Loucy (cell line): ENCODE data around the gene NECAB3.

Experiments
- H2AFZ ChIP-seq: fragments of 200-600 bp; sonication (generic); 2 replicates; pipeline ENCODE4 v1.6.0; 2016; ENCODE audit warnings: antibody characterized with exemption, mild to moderate bottlenecking, low read length, moderate library complexity
- H3F3A ChIP-seq: fragments of 200-600 bp; 2 replicates; pipeline ENCODE4 v1.6.0; 2016; ENCODE audit warnings: antibody characterized with exemption, low read depth, mild to moderate bottlenecking
- H3K27me3 ChIP-seq: fragments of 200-600 bp; sonication (generic); 2 replicates; pipeline ENCODE4 v1.6.1; 2014; ENCODE audit warnings: low read length, mild to moderate bottlenecking; ENCODE audit not compliant: insufficient read depth, poor library complexity, severe bottlenecking
- H3K36me3 ChIP-seq: fragments of 200-600 bp; sonication (generic); 2 replicates; pipeline ENCODE4 v1.6.1; 2016; ENCODE audit warnings: low read length; ENCODE audit not compliant: insufficient read depth
- H3K4me1 ChIP-seq: fragments of 200-600 bp; sonication (generic); 2 replicates; pipeline ENCODE4 v1.5.1; 2014; ENCODE audit warnings: low read length, mild to moderate bottlenecking; ENCODE audit not compliant: insufficient read depth, poor library complexity, severe bottlenecking
- H3K4me2 ChIP-seq: fragments of 200-600 bp; sonication (generic); 2 replicates; pipeline ENCODE4 v1.6.0; 2014; ENCODE audit warnings: antibody characterized with exemption, low read length, low read depth, mild to moderate bottlenecking; ENCODE audit not compliant: poor library complexity, severe bottlenecking
- H3K4me3 ChIP-seq: fragments of 200-600 bp; sonication (generic); 2 replicates; pipeline ENCODE4 v1.5.1; 2014; ENCODE audit warnings: low read length, mild to moderate bottlenecking, mixed read lengths; ENCODE audit not compliant: poor library complexity, severe bottlenecking
- H3K79me2 ChIP-seq: fragments of 200-600 bp; sonication (generic); 2 replicates; pipeline ENCODE4 v1.6.1; 2014; ENCODE audit warnings: low read length; ENCODE audit not compliant: insufficient read depth
- H3K9ac ChIP-seq: fragments of 200-600 bp; sonication (generic); 2 replicates; pipeline ENCODE4 v1.6.0; 2014; ENCODE audit warnings: mild to moderate bottlenecking, low read depth, low read length, moderate library complexity; ENCODE audit not compliant: poor library complexity, severe bottlenecking
- H3K9me2 ChIP-seq: fragments of 200-600 bp; sonication (generic); replicated peaks from 2 replicates; pipeline ENCODE4 v1.6.1; 2016; ENCODE audit warnings: low read depth, low read length, mixed read lengths
- H3K9me3 ChIP-seq: fragments of 200-600 bp; sonication (generic); 2 replicates; pipeline ENCODE4 v1.6.1; 2014; ENCODE audit warnings: mild to moderate bottlenecking, antibody characterized with exemption, low read length, low read depth; ENCODE audit not compliant: insufficient read depth
- H4K20me1 ChIP-seq: fragments of 200-600 bp; sonication (generic); 2 replicates; pipeline ENCODE4 v1.6.0; 2014; ENCODE audit warnings: antibody characterized with exemption, low read length, mild to moderate bottlenecking; ENCODE audit not compliant: insufficient read depth, poor library complexity, severe bottlenecking
- EZH2phosphoT487 ChIP-seq: fragments of 200-600 bp; IDR thresholded peaks from 2 replicates; pipeline ENCODE4 v1.6.1; 2018; ENCODE audit warnings: antibody characterized with exemption, mild to moderate bottlenecking, moderate library complexity, borderline replicate concordance
- TF ChIP-seq, protein P1 (sequence below): fragments of 200-600 bp; sonication (generic); conservative IDR thresholded peaks from 2 replicates; pipeline ENCODE4 v1.5.1; 2014; ENCODE audit warnings: mild to moderate bottlenecking, antibody characterized with exemption, low read length

The NECAB3 gene

DNA sequence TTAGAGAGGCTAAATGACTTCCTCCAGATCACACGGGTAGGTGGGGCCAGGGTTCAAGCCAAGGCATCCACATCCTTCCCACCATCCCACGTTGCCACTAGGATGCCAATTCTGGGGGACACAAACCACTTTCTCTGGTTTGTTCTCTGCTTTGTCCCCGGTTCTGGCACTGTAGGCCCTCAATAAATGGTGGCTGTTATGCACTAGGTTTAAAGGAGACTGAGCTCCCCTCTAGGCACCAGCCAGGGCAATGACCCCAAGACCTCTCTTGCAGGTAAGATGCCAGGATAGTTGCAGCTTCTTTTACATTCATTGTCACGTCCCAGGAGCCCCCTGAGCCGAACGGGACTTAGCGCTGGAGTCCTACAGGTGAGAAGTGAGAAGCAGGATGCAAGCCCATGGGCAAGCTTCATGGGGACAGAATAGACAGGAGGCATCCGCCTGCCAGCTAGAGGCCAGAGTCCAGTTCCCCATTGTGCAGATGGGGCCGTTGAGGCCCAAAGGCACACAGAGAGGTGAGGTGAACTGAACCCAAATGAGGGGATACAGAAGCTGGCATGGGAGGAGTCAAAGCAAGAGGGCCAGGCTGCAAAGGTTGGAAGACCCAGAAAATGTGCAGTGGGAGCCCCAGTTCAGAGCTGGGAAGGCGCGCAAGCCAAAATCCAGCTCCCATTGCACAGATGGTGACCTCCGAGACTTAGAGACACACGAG lies 45.2 kb upstream of the NECAB3 start:
- no peaks in the 10 kb centered on the region for H3K9me2 ChIP-seq
- H3K4me3 ChIP-seq: peak overlapping the region; percentile 91
- H3K79me2 ChIP-seq: peaks cover 25% of the 10 kb centered on the region
- H3K36me3 ChIP-seq: no peaks in the 10 kb centered on the region
- no peaks in the 10 kb centered on the region for H3K9me3 ChIP-seq
- no peaks in the 10 kb centered on the region for H3K27me3 ChIP-seq
- H3K4me1 ChIP-seq: peaks cover 14% of the 10 kb centered on the region
- H2AFZ ChIP-seq: peak overlapping the region; percentile 97
- TF ChIP-seq, protein P1, sequence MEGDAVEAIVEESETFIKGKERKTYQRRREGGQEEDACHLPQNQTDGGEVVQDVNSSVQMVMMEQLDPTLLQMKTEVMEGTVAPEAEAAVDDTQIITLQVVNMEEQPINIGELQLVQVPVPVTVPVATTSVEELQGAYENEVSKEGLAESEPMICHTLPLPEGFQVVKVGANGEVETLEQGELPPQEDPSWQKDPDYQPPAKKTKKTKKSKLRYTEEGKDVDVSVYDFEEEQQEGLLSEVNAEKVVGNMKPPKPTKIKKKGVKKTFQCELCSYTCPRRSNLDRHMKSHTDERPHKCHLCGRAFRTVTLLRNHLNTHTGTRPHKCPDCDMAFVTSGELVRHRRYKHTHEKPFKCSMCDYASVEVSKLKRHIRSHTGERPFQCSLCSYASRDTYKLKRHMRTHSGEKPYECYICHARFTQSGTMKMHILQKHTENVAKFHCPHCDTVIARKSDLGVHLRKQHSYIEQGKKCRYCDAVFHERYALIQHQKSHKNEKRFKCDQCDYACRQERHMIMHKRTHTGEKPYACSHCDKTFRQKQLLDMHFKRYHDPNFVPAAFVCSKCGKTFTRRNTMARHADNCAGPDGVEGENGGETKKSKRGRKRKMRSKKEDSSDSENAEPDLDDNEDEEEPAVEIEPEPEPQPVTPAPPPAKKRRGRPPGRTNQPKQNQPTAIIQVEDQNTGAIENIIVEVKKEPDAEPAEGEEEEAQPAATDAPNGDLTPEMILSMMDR: no peak
- no peak for TF ChIP-seq EZH2phosphoT487
- H3K4me2 ChIP-seq: peak overlapping the region; percentile 94
- H3F3A ChIP-seq: no peaks in the 10 kb centered on the region
- H4K20me1 ChIP-seq: no peaks in the 10 kb centered on the region
- peak overlapping the region; percentile 84 for H3K9ac ChIP-seq

DNA sequence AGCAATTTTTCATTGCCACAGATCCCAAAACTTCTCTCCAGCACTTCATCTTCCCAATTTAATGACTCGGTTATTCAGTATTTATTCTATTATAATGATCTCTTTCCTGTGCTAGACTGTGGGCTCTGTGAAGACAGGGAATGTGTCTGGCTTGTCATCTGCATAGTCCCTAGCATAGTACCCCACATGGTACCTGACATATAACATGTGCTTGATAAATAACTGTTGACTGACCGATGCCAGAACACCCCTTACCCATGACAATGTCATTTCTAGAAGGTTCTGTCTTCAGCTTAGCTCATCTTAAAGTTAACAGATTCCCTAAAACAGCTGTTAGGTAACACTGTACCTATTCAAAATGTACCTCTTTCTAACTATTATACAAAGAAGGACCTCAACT lies 42.3 kb upstream of the NECAB3 start:
- Histone ChIP-seq H3K9me3 (no peaks in the 10 kb centered on the region), H3K4me2 (no peak overlapping the region), H3K79me2 (peaks cover 25% of the 10 kb centered on the region), H3K27me3 (no peaks in the 10 kb centered on the region), H3K36me3 (no peaks in the 10 kb centered on the region; the same call in 1 of the 2 replicates), H3F3A (no peaks in the 10 kb centered on the region), H3K4me1 (peaks cover 14% of the 10 kb centered on the region), H3K9ac (no peak overlapping the region), H3K9me2 (no peaks in the 10 kb centered on the region), H3K4me3 (no peak overlapping the region), H2AFZ (no peak overlapping the region), H4K20me1 (no peaks in the 10 kb centered on the region)
- TF ChIP-seq EZH2phosphoT487: no peak

DNA sequence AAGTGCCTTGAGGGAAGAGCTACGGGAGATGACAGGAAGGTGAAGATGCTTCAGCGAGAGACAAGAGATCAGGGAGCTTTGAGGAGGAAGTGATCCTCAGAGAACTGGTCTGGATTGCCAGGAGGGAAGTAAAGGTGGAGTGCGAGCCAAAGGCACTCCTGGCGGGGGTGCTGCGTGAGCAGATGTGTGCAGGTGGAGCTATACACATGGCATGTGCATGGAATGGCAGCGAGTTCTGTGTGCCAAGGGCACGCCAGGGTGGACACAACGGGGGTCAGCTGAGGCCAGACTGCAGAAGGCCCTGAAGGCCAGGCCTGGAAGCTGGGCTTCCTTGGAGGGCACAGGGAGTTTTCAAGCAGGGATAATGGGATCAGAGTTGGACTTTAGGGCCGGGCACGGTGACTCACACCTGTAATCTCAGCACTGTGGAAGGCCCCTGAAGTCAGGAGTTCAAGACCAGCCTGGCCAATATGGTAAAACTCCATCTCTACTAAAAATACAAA lies 39.7 kb upstream of the NECAB3 start:
- Histone ChIP-seq H3K9me2 (no peaks in the 10 kb centered on the region), H3K9ac (no peak overlapping the region)

More for the DNA sequence above, 39.7 kb upstream of the NECAB3 start:
- Histone ChIP-seq H3K27me3 (no peaks in the 10 kb centered on the region), H3K4me2 (no peak overlapping the region), H3K4me1 (peaks cover 9% of the 10 kb centered on the region), H3K79me2 (peaks cover 14% of the 10 kb centered on the region), H3F3A (no peaks in the 10 kb centered on the region), H4K20me1 (no peaks in the 10 kb centered on the region), H3K9me3 (no peaks in the 10 kb centered on the region), H3K4me3 (no peak overlapping the region), H3K36me3 (no peaks in the 10 kb centered on the region; the same call in 1 of the 2 replicates), H2AFZ (no peak overlapping the region)
- TF ChIP-seq EZH2phosphoT487: no peak
- TF ChIP-seq, protein P1: no peak
